WTC11 (cell line): Measurements from ENCODE around the gene IDH3A. TPM values are rescaled to one million over a fixed set of nuclear protein-coding genes. Genes with fewer than 3 reads are reported as not detected.

Source experiments
- ATAC-seq: fragments of 200-7000 bp; cut with Tn5 transposase; 2 replicates; pipeline ENCODE4 v1.10.0; 2021; ENCODE audit warnings: mild to moderate bottlenecking, moderate library complexity
- CTCF ChIA-PET: fragments of 300-600 bp; sonication (Branson Sonifier 250); formaldehyde crosslinking; loops from one replicate; lab custom pipeline; 2021; ENCODE audit warnings: antibody characterized with exemption; lab: Charles Lee
- POLR2A ChIA-PET: fragments of 350-600 bp; sonication (Branson Sonifier 250); formaldehyde crosslinking; loops from one replicate; lab custom pipeline; 2021; ENCODE audit warnings: antibody characterized with exemption; lab: Charles Lee
- DNase-seq: peaks from one replicate; pipeline ENCODE4 v3.0.0; 2021; ENCODE audit warnings: low spot score
- H3K27ac Mint-ChIP-seq: 2 replicates; pipeline ENCODE4 v1.8.0; 2021; ENCODE audit warnings: mixed read lengths
- H3K27me3 Mint-ChIP-seq: 2 replicates; pipeline ENCODE4 v1.8.0; 2021; ENCODE audit warnings: low read depth, mild to moderate bottlenecking, moderate library complexity, mixed read lengths
- H3K36me3 Mint-ChIP-seq: 2 replicates; pipeline ENCODE4 v1.8.0; 2021; ENCODE audit warnings: mixed read lengths
- H3K4me1 Mint-ChIP-seq: 2 replicates; pipeline ENCODE4 v1.8.0; 2022; ENCODE audit warnings: mixed read lengths
- H3K4me3 Mint-ChIP-seq: 2 replicates; pipeline ENCODE4 v1.8.0; 2021; ENCODE audit warnings: mild to moderate bottlenecking, moderate library complexity, mixed read lengths
- H3K9me3 Mint-ChIP-seq: 2 replicates; pipeline ENCODE4 v1.8.0; 2021; ENCODE audit warnings: mixed read lengths
- AFF4 ChIP-seq: sonication (generic); formaldehyde crosslinking; IDR thresholded peaks from 2 replicates; pipeline ENCODE4 v1.8.1; 2023; ENCODE audit warnings: mild to moderate bottlenecking, missing genetic modification reagents, borderline replicate concordance
- AR ChIP-seq: fragments of 250-450 bp; sonication (Bioruptor Pico); IDR thresholded peaks from 2 replicates; pipeline ENCODE4 v1.9.0; 2021; ENCODE audit warnings: mild to moderate bottlenecking
- ATF2 ChIP-seq: sonication (generic); formaldehyde crosslinking; IDR thresholded peaks from 2 replicates; pipeline ENCODE4 v1.8.1; 2022; ENCODE audit warnings: low read depth, missing genetic modification reagents, borderline replicate concordance
- FOXK1 ChIP-seq: sonication (generic); formaldehyde crosslinking; IDR thresholded peaks from 2 replicates; pipeline ENCODE4 v1.8.0; 2022; ENCODE audit warnings: mild to moderate bottlenecking, moderate library complexity, missing genetic modification reagents
- FOXP1 ChIP-seq: sonication (generic); formaldehyde crosslinking; IDR thresholded peaks from 2 replicates; pipeline ENCODE4 v1.8.0; 2022; ENCODE audit warnings: missing genetic modification reagents, mild to moderate bottlenecking, moderate library complexity, borderline replicate concordance
- FOXP4 ChIP-seq: sonication (generic); formaldehyde crosslinking; IDR thresholded peaks from 2 replicates; pipeline ENCODE4 v1.8.0; 2022; ENCODE audit warnings: mild to moderate bottlenecking, missing genetic modification reagents
- GTF2I ChIP-seq: fragments of 250-450 bp; sonication (Bioruptor Pico); conservative IDR thresholded peaks from 2 replicates; pipeline ENCODE4 v1.4.0; 2021; ENCODE audit warnings: mild to moderate bottlenecking
- IRF2 ChIP-seq: sonication (generic); formaldehyde crosslinking; IDR thresholded peaks from 2 replicates; pipeline ENCODE4 v1.8.0; 2022; ENCODE audit warnings: low read depth, missing genetic modification reagents, borderline replicate concordance
- KAT7 ChIP-seq: sonication (generic); formaldehyde crosslinking; IDR thresholded peaks from 2 replicates; pipeline ENCODE4 v1.8.1; 2023; ENCODE audit warnings: missing genetic modification reagents, mild to moderate bottlenecking, borderline replicate concordance
- NR1H2 ChIP-seq: sonication (generic); formaldehyde crosslinking; IDR thresholded peaks from 2 replicates; pipeline ENCODE4 v1.9.0; 2021; ENCODE audit warnings: mild to moderate bottlenecking, moderate library complexity, missing genetic modification reagents
- NR2C2 ChIP-seq: sonication (generic); formaldehyde crosslinking; IDR thresholded peaks from 2 replicates; pipeline ENCODE4 v1.8.0; 2022; ENCODE audit warnings: mild to moderate bottlenecking, missing genetic modification reagents
- NR3C1 ChIP-seq: sonication (generic); formaldehyde crosslinking; conservative IDR thresholded peaks from 2 replicates; pipeline ENCODE4 v1.8.1; 2023; ENCODE audit warnings: low read depth, mild to moderate bottlenecking, missing genetic modification reagents
- RELA ChIP-seq: sonication (generic); formaldehyde crosslinking; IDR thresholded peaks from 2 replicates; pipeline ENCODE4 v1.8.1; 2022; ENCODE audit warnings: missing genetic modification reagents, mild to moderate bottlenecking, borderline replicate concordance
- SMAD3 ChIP-seq: sonication (generic); formaldehyde crosslinking; IDR thresholded peaks from 2 replicates; pipeline ENCODE4 v1.8.0; 2022; ENCODE audit warnings: missing genetic modification reagents, mild to moderate bottlenecking, borderline replicate concordance
- SOX15 ChIP-seq: fragments of 250-450 bp; sonication (Bioruptor Pico); IDR thresholded peaks from 2 replicates; pipeline ENCODE4 v1.9.0; 2021; ENCODE audit warnings: mild to moderate bottlenecking
- ZNF425 ChIP-seq: fragments of 250-450 bp; sonication (Bioruptor Pico); conservative IDR thresholded peaks from 2 replicates; pipeline ENCODE4 v1.9.0; 2021; ENCODE audit warnings: mild to moderate bottlenecking
- ZNF671 ChIP-seq: fragments of 250-450 bp; sonication (Bioruptor Pico); IDR thresholded peaks from 2 replicates; pipeline ENCODE4 v1.8.0; 2021; ENCODE audit warnings: mild to moderate bottlenecking
- ZSCAN18 ChIP-seq: fragments of 250-450 bp; sonication (Bioruptor Pico); IDR thresholded peaks from 2 replicates; pipeline ENCODE4 v2.1.2; 2022; ENCODE audit warnings: mild to moderate bottlenecking, moderate library complexity
- total RNA-seq: library from RNA; stranded (reverse); gene quantifications from 3 replicates; pipeline ENCODE4 v1.2.3, GENCODE V29; 2021

IDH3A gene
- total RNA-seq, 1 experiment from 2014 or later, result 56.6 TPM

- TF ChIP-seq NR3C1 (CRISPR knock-in tag) (no peak), FOXK1 (CRISPR knock-in tag) (no peak), SMAD3 (CRISPR knock-in tag) (no peak)
These were observed 62.8 kb downstream of the IDH3A start (continued) for GRCh38 chr15:78212008-78212407.

- Mint-ChIP-seq H3K4me1 (peaks cover 6% of the 10 kb centered on the region), H3K9me3 (no peaks in the 10 kb centered on the region), H3K27me3 (no peaks in the 10 kb centered on the region), H3K27ac (no peak overlapping the region), H3K4me3 (no peak overlapping the region), H3K36me3 (no peaks in the 10 kb centered on the region)
- DNase-seq (no peak), ATAC-seq (no peak)
- POLR2A ChIA-PET, result no interaction called here
- CTCF ChIA-PET, result interaction anchor here (1.6 to 1.8 kb wide), 2 partner anchors 17 to 213 kb away, joined by 3 to 11 read pairs; no protein-coding TSS in a partner anchor
- no peak for TF ChIP-seq RELA (CRISPR knock-in tag)
- TF ChIP-seq FOXK1 (CRISPR knock-in tag), result no peak
- no peak for TF ChIP-seq FOXP4 (CRISPR knock-in tag)
- TF ChIP-seq NR2C2, result no peak
- TF ChIP-seq FOXP1 (CRISPR knock-in tag), result no peak
- TF ChIP-seq AR (CRISPR knock-in tag), result no peak
- no peak for TF ChIP-seq IRF2
- TF ChIP-seq ZNF425, result no peak
- TF ChIP-seq AFF4 (CRISPR knock-in tag), result no peak
- no peak for TF ChIP-seq NR3C1 (CRISPR knock-in tag)
- TF ChIP-seq KAT7 (CRISPR knock-in tag), result no peak
- TF ChIP-seq SOX15, result no peak
- no peak for TF ChIP-seq GTF2I
- no peak for TF ChIP-seq ZNF671
- TF ChIP-seq NR1H2 (CRISPR knock-in tag), result no peak
- no peak for TF ChIP-seq ATF2
- TF ChIP-seq ZSCAN18 (CRISPR knock-in tag), result no peak
These were observed 63.6 kb downstream of the IDH3A start for GRCh38 chr15:78212546-78213424.
